Occipital lobe (tissue), 2 donors: ENCODE data around the gene SPAG16. TPM values are rescaled to one million over a fixed set of nuclear protein-coding genes. Genes with fewer than 3 reads are reported as not detected.
"Not testable (repeated sequence)": the region's sequence is repeated elsewhere in the genome, so short reads cannot be mapped to it uniquely, and the experiment has no call there.

Experiments used
- DNase-seq: peaks from one replicate; lab custom pipeline; 2025; lab: John Stamatoyannopoulos, UW
- total RNA-seq: library from RNA; depleted of rRNA; stranded (reverse); fragments of >200 nt; gene quantifications from one replicate; pipeline ENCODE4 v1.2.3, GENCODE V29; 2014

SPAG16 gene
- total RNA-seq, 1 donor from 2014 or later = 96.4 TPM

GRCh38 chr2:213408426-213409070 lies 124.3 kb downstream of the SPAG16 start:
- not testable (repeated sequence) for DNase-seq

- not testable (repeated sequence) for DNase-seq
Observed at GRCh38 chr2:213410687-213411086, 126.4 kb downstream of the SPAG16 start.

- no peak for DNase-seq
Observed at GRCh38 chr2:213411582-213412289, 127.5 kb downstream of the SPAG16 start.

- DNase-seq = no peak
Observed at GRCh38 chr2:213415093-213415492, 130.8 kb downstream of the SPAG16 start.

GRCh38 chr2:213416832-213417231 lies 132.6 kb downstream of the SPAG16 start:
- no peak for DNase-seq

DNA sequence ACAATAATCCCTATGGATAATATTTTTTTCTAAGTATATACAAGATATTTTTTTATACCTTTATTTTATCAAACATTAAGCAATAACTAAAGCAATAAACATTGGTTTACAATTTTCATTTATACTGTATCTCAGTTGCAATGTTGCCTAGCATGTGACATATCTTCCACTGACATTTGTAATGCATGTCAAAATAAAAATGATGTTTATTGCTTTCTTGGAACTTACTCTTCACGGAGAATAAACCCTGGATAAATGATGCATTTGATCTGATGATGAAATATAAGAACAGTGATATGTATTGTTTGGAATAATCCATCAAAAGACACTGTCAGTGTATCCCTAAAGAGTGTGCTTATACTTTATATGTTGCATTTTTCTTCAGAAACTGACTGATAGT lies 135.7 kb downstream of the SPAG16 start:
- DNase-seq = no peak

- DNase-seq = no peak
Observed at GRCh38 chr2:213420828-213421385, 136.6 kb downstream of the SPAG16 start.

- no peak for DNase-seq
Observed at GRCh38 chr2:213422211-213422610, 137.9 kb downstream of the SPAG16 start.

- DNase-seq = no peak
Observed at GRCh38 chr2:213425618-213426017, 141.4 kb downstream of the SPAG16 start.

GRCh38 chr2:213429516-213429915 lies 145.3 kb downstream of the SPAG16 start:
- DNase-seq = no peak

GRCh38 chr2:213443921-213444320 lies 159.7 kb downstream of the SPAG16 start:
- DNase-seq = no peak

- no peak for DNase-seq
Observed at GRCh38 chr2:213451542-213452239, 167.4 kb downstream of the SPAG16 start.

DNA sequence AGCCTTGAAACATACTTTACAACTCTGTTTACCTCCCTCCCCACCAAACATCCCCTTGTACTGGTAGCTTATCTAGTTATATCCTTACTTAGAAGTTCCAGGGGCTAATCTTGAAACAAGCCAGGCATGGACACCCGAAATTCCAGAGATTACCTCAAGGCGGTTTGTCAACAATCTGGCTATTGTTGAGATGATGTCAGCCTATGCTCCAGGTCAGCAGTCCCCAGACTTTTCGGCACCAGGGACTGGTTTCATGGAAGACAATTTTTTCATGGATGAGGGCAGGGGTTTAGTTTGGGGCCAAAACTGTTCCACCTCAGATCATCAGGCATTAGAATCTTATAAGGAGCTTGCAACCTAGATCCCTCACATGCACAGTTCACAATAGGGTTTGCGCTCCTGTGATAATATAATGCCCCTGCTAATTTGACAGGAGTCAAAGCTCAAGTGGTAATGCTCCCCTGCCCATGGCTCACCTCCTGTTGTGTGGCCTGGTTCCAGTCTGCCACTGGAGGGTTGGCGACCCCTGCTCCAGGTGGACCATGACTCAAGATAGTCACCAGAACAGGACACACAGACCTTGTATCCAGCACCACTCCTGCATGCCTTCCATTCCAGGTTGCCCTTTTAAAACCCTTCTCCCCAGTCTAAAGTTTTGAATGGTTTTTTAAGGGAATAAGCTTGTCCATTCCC lies 171.2 kb downstream of the SPAG16 start:
- DNase-seq = no peak

GRCh38 chr2:213475433-213475832 lies 191.2 kb downstream of the SPAG16 start:
- DNase-seq = no peak

DNA sequence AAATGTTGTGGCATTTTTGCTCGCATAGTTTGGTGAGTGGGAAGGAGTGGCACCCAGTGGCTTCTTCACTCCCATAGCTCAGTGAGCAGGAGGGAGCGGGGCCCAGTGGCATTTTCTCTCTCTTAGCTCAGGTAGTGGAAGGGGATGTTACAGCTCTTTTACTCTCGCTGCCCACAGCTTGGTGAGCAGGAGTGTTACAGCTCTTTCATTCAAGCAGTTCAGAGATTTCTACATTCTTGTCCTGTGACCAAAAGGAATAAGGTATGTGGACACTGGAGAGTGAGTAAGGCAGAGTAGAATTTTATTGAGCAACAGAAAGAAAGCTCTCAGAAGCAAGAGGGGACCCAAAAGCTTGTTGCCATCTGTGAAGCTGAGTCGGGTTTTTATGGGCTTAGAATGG lies 192.4 kb downstream of the SPAG16 start:
- DNase-seq = no peak

GRCh38 chr2:213490087-213490486 lies 205.8 kb downstream of the SPAG16 start:
- no peak for DNase-seq

GRCh38 chr2:213491376-213491775 lies 207.1 kb downstream of the SPAG16 start:
- no peak for DNase-seq

GRCh38 chr2:213496226-213496625 lies 212.0 kb downstream of the SPAG16 start:
- DNase-seq = no peak

DNA sequence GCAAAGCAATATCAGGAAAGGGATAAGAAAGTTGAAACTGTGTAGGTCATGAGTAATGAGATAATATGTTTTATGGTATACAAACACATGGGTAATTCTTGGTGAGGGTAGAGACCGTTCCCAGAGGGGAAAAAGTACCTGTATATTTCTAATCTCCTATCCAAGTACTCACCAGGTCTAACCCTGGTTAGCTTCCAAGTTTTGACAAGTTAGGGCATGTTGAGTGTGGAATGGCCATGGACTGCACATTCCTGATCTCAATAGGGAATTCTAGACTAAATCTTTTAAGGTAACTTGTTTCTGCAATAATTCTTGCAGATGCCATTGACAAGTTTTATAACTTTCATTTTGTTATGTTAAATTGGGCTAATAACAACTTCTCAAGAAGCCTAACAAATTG lies 216.6 kb downstream of the SPAG16 start:
- no peak for DNase-seq

DNA sequence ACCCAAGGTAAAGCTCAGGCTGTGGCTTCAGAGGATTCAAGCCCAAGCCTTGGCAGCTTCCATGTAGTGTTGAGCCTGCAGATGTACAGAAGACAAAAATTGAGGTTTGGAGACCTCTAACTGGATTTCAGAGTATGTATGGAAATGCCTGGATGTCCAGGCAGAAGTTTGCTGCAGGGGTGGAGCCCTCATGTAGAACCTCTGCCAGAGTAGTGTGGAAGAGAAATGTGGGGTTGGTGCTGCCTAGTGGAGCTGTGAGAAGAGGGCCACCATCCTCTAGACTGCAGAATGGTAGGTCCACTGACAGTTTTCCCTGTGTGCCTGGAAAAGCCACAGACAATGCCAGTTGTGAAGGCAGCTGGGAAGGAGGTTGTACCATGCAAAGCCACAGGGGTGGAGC lies 239.9 kb downstream of the SPAG16 start:
- no peak for DNase-seq

- no peak for DNase-seq
Observed at GRCh38 chr2:213537579-213537978, 253.3 kb downstream of the SPAG16 start.

GRCh38 chr2:213544940-213545339 lies 260.7 kb downstream of the SPAG16 start:
- no peak for DNase-seq
